GM19025 (cell line): ENCODE results near the gene MAPRE2.
"Not testable (repeated sequence)": the region's sequence is repeated elsewhere in the genome, so short reads cannot be mapped to it uniquely, and the experiment has no call there.

ENCODE experiments used
- ATAC-seq: cut with Tn5 transposase; IDR thresholded peaks from one replicate; pipeline ENCODE4 v1.9.1; 2021; ENCODE audit warnings: mild to moderate bottlenecking, low read depth, moderate library complexity; ENCODE audit not compliant: unreplicated experiment

Gene MAPRE2

GRCh38 chr18:35138773-35139172 is 97.6 kb downstream of the MAPRE2 start:
- no peak for ATAC-seq

GRCh38 chr18:35139517-35139916 is 98.3 kb downstream of the MAPRE2 start:
- ATAC-seq, result no peak

DNA sequence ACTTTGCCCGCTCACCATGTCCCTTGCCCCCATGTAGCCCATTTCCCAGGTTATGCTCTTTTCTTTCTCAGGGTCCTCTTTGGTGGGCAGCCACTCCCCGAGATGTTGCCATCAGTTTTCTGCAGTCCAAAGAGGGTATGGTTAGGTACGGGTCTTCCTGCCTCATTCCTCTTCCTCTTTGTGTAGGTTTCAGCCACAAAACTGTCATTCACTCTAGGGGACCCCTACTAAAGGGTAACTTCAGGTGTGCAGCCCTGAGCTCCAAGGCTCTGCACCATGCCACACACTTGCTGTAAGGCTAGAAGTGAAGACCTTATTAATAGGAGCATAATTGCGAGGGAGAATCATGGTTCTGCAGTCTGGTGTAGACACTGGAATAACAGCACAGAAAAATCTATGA is 99.9 kb downstream of the MAPRE2 start:
- no peak for ATAC-seq

DNA sequence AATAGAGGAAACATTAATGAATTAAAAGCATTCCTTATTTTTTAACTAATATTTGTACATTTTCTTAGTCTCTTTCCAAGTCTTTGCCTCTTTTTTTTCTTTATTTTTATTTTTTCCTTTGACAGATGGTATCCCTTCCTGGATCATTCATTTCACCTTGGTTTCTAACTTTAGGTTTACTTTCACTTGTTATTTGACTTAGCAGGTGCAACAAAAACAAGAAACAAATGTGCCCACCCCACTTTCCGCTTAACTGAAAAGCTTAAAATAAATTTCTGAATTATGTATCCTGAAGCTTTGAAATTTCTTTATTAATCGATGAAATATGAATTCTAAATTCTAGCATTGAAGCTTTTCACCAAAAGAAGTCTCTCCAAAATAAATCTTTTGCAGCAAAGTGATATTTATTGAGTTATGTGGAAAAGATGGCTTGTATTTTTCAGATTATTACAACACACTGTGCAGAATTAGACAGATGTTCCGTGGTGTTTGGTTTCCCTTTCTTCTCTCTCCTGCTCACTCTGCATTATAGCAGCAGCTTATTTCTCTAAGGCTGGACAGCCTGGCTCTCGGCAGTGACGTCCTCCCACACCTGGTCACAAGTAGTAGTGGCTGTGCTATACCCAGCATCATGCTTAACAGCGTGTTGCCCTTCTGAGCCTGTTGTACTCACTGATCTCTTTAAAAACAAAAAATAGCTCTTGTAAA is 100.5 kb downstream of the MAPRE2 start:
- no peak for ATAC-seq

GRCh38 chr18:35142275-35142615 is 101.0 kb downstream of the MAPRE2 start:
- ATAC-seq, result no peak

DNA sequence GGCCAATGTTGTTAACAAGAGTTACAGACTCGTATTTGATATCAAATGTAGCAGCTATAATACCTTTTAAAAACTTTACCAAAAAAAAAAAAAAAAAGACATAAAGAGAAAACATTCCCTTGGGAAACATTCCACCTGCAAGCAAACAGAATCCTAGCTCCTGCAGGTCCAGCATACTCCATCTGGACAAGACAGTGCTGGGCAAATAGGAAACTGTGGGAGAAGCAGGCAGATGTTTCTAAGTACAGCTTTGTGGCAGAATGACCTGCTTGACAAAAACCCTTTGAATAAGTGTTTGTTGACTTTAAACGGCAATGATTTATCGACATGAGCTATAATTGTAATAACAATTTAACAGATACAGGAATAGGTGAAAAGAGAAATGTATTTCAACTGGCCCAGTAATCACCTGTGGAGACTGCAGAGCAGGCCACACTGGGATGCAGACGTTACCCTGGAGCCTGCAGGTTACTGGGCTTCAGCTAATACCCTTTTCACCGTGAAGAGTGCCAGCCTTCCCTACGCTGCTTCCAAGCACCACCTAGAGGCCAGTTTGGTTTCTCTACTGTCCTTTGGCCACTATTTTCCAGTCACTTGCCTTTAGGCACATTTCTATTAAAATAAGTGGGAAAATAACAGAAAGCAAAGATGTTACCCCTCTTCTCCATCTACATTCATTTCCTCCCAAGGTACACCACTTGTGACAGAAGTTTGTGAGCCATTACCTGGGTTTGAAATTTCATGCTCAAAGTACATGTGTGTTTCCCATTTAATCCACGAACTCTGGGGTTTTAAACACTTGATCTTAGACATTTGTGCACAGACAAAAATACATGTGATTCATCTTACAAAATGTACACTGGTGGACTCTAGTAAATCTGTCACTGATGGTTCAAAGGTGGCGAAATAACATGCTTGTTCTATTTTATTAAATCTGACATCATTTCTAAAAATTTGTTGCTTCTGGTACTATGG is 102.7 kb downstream of the MAPRE2 start:
- no peak for ATAC-seq

- ATAC-seq, result no peak
These were observed 103.5 kb downstream of the MAPRE2 start for GRCh38 chr18:35144698-35145097.

- not testable (repeated sequence) for ATAC-seq
These were observed 109.0 kb downstream of the MAPRE2 start for GRCh38 chr18:35150195-35150594.

- no peak for ATAC-seq
These were observed 112.5 kb downstream of the MAPRE2 start for GRCh38 chr18:35153609-35154272.

DNA sequence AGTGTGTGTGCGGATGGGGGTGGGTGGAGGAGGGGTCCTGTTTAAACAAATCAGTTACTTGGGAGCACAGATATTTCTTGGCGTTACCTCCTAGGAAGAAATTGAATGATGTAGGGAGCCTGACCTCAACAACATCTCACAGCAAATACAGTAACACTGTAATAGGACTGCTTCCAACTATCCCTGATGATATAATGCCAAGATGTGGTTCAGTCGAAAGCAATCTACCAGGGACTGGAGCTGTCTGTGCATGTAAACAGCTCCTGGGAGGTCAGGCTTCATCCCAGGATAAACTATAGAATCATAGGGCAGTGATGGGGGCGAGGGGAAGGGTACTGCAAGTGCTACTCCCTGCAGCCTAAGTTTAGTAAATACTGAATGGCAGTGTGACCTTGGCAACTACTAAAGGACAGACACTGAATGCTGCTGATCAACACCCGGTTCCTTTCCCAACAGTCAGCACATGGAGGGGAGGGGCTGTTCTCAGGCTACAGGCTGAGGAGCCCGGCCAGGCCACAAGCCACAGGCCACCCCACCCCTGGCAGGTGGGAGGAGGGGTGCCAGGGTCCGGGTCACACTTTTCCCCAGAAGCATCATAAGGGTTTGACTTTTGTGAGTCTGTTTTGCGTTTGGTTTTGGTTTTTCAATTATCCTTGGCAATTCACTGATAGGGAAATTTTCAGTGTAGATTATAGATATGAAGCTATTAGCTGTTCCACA is 114.3 kb downstream of the MAPRE2 start:
- no peak for ATAC-seq

GRCh38 chr18:35157181-35157580 is 116.0 kb downstream of the MAPRE2 start:
- ATAC-seq, result no peak

DNA sequence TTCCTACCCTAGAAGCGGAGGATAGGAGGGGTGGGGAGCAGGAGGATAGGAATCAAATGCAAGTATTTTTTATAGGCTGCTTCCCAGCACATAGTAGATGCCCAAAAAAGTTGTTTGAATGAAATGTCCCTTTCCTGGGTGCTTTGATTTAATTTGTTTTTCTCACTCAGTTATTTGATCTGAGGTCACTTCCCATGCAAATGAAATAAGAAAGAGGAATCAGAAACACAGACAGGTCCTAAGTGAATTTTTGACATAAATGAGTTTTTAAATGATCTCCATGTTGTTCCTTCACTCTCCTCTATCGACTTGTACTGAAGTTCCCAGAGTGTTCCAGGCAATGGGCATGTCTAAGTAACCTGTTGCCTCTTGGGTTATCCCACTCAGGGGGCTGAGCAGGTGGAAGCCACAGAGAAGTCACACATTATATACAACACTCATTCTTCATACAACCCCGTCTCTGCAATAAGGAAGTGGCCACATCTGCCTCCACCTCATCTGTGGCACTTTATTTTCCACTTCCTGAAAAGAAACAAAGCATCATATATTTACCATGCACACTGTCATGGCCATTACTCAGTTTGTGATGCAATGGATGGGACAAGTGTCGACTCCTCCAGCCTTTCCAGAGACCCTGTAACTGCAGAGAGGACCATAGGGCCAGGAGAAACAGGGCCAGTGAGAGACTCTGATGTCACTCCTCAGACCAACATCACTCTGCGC is 117.7 kb downstream of the MAPRE2 start:
- no peak for ATAC-seq

DNA sequence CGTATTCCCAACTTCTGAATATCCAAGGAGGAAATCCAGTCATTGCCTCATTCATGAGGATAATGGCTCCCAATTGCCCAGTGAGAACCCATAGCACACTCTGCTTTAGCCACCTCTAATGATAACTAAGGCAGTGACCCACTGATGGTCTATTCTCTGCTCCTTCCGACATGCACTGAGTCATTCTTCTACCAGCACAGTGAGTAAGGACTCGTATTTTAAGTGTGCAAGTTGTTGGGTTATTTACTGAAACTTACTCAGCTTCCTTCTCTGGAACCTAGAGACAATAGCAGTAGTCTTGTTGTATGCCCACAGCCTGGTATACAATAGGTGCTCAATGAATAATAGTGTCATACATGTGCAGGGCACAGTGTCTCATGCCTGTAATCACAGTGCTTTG is 118.6 kb downstream of the MAPRE2 start:
- no peak for ATAC-seq

DNA sequence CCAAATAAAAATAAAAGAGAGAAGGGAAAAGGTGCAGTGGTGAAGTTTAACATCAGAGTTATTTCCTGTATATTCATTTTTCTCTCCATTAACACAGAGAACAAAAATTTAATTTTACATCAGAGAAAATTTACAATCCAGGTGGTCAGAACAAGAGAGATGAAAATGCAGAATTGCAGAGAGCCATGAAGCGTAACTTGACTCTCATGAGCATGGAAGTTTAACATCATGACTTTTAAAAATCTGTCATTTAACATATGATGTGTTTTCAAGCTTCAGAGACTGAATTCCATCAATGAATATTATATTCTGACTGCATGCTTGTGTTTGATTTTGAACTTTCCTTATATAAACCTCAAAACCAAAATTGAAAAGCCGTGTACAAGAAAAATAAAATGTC is 120.3 kb downstream of the MAPRE2 start:
- no peak for ATAC-seq

DNA sequence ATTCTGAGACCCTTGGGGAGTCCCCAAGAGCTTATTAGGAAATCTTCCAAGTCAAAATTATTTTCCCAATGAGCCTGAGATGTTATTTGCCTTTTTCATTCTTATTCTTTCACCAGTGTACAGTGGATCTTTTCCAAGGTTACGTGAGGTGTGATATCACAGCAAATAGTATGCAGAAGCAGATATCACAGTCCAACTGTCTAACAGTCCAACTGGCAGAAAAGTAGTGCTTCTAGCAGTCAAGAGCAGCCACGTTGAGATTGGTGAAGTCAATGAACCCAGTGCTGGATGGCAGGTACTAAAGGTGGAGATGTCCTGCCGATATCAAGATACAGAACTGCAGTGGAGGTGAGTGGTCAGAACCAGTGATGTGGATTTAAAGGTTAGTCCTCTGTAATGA is 120.7 kb downstream of the MAPRE2 start:
- ATAC-seq, result no peak

- ATAC-seq, result no peak
These were observed 121.9 kb downstream of the MAPRE2 start for GRCh38 chr18:35163014-35163539.

DNA sequence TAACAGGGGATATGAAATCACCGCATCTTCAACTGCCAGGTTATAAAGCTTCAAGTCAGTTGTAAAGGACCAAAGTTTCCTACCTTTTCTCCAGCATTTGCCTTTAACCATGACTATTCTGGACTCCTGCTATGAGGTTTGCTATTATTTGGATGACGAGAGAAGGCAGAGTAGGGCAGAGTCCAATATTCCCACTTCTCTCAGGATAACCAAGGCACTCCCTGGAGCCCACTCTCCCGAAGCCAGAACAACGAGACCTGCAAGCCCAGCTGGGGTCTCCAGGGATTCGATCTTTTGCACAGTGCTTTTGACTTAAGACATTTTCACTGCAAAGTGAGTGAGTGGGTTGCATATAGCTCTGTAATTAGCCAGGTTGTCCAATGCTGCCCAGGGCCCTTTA is 122.5 kb downstream of the MAPRE2 start:
- no peak for ATAC-seq

- ATAC-seq, result no peak
These were observed 122.9 kb downstream of the MAPRE2 start for GRCh38 chr18:35164133-35164532.

DNA sequence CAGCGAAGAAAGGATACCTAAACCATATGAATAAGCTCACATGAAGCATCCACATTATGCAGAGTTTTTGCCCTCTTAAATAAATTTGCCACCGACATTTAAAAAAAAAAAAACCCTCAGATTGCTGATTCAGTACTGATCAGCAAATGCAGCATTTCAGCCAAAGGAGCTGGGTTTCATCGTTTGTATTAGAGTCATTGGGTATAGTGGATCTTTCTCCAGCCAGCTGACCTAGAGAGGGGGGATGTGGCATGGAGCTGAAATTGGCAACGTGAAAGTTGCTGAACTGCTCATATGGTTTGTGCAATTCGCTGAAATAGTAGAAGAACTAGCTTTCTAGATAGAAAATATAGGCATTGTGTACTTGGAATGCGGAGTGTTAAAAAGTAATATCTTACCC is 126.1 kb downstream of the MAPRE2 start:
- ATAC-seq, result no peak

GRCh38 chr18:35167857-35168256 is 126.6 kb downstream of the MAPRE2 start:
- ATAC-seq, result no peak
